GM21825 (cell line): ENCODE results near the gene OSBPL10.

ENCODE experiments used
- ATAC-seq: cut with Tn5 transposase; IDR thresholded peaks from one replicate; pipeline ENCODE4 v1.9.1; 2021; ENCODE audit warnings: mild to moderate bottlenecking, moderate library complexity; ENCODE audit not compliant: unreplicated experiment

OSBPL10 gene

DNA sequence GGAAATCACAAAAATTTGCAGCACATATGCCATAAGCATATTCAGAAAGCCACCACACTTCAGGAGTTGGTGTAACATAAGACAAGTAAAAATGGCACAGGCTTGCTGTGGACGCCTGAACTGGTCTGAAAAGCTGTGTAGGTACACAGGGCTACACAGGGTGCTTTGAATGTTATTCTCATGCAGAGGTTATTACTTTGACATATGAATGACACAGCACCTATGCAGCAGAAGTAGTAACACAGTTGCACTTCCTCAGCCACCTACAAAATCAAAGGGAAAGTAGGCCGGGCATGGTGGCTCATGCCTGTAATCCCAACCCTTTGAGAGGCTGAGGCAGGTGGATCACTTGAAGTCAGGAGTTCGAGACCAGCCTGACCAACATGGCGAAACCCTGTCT, 54.5 kb downstream of the OSBPL10 start:
- ATAC-seq: no peak

DNA sequence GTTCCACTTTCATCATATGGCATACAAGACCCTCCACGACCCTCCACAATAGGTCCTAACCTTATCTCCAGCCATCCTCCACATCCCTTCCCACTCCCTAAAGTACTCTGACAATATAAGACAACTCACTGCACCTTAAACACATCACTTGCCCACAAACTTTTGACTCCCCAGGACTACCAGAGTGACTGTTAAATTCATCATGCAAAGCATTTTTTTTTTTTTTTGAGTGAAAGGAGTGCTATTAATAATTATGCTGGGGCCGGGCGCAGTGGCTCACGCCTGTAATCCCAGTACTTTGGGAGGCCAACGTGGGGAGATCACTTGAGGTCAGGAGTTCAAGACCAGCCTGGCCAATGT, 55.8 kb downstream of the OSBPL10 start:
- no peak for ATAC-seq

DNA sequence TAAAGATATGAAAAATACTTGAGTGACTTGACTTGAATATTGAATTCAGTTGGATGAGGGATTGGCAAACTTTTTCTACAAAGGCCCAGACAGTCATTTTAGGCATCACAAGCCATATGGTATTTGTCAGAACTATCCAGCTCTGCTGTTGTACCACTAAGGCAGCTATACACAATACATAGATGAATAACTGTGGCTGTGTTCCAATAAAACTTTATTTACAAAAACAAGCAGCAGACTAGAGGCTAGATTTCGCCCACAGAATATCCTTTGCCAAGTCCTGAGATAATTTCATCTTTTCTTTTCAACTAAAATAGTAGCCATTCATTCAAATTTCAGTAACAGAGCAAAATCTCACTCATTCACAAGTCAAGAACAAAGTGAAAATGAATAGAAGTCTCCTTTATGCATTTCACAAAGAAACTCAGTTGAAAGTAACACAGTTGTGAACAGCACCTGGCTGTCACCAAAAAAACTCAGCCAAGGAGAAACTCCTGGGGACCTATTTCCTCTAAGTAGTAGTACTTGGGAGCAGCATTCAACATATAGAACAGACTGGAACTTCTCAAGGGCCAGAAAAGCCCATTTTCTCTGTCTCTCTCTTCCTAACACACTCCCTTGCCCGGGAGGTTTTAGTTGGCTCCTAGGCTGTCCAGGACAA, 56.3 kb downstream of the OSBPL10 start:
- ATAC-seq: no peak

DNA sequence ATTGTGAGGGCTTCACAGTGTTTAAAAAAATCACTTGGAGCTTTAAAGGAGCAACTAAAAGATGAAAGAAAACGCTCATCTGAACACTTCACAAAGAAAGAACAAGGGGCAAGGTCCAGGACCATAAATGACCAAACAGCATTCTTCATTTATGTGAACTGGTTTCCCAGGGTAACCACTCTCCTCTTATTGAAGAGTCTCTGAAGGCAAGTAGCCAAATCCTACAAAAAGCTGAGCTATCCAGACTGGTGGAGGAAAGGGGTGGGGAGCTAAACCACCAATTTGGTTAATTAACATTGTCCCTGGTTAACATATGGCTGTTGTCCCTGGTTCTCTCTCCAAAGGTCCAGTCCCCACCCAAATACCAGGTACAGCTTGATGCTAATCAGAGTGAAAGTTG, 58.1 kb downstream of the OSBPL10 start:
- no peak for ATAC-seq

DNA sequence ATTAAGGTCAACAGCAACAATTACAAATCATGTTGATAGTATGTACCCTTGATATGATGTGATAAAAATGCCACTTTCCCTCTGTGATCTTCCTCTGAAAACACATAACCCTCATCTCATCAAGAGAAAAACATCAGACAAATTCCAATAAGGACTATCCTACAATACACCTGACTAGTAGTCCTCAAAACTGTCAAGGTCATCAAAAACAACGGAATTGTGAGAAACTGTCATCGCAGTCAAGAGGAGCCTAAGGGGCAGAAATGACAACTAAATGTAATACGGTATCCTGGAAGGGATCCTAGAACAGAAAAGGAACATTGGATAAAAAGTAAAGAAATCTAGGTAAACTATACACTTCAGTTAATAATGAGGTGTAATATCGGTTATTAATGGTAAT, 59.2 kb downstream of the OSBPL10 start:
- no peak for ATAC-seq

DNA sequence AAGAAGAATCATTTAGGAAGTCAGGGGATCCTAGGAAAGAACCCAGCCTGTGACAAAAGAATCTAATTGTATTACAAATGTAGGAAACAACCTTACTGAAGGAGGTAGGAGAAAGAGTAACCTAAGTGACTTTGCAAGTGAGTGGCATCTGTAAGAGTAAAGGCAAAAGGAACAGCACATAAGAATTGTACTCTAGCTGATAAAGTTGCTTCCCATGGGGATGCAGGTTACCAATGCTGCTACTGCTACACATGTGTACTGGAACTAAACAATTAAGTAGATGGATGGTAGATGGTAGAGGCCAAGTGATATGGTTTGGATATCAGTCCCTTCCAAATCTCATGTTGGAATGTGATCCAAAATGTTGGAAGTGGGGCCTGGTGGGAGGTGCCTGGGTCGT, 60.8 kb downstream of the OSBPL10 start:
- no peak for ATAC-seq

DNA sequence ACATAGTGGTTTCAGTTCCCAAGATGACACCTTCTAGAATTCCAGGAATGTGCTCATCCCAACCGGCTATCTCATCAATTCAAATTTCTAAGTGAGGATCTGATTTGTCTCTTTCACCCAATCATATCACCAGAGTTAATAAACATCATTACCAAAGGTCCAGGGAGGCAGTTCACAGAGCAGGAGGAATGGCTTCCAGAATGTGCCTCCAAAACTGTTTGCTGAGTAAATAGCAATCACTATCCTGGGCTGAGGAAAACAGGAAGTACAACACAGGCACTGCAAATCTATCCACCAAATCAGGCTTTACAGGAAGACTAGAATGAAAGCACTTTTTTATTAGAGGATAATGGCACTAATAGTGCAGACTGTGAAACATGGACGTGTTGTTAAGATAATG, 61.5 kb downstream of the OSBPL10 start:
- no peak for ATAC-seq

DNA sequence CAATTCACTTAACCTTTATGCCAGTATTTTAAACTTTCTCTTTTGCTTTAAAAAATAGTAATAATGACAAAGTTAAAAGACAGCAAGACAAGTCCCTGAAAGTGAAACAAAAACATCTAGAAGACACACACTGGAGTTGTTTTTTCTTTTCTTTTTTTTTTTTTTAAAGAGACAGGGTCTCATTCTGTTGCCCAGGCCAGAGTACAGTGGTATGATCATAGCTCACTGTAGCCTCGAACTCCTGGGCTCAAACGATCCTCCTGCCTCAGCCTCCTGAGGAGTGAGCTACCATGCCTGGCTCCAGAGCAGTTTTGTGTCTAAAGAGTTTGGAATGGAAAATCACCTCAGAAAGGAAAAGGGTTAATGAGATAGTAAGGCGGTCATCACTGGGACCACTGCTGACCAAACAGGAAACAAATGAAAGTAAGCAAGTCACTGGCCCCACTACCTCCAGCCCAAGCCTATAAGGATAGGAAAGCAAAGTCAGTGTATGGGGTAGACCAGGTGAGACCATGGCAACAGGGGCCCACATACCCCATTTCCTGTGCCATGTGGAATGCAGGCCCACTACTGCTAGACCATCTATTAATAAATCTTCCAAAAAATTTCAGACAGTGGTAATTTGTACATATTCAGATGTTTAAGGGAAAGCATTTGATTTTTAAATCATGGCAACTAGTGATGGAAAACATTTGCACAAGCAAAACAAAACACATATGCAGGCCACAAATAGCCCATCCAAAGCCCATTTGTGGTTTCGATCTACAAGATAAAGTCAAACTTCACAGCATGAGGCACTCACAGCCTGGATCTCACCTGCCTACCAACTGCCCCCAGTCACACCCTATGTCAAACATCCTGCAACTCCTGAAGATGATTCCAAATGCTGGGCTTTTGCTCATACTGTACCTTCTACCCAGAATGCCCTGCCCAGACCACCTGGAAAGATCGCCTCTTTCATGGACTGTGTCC, 62.6 kb downstream of the OSBPL10 start:
- peak; percentile 52 for ATAC-seq

DNA sequence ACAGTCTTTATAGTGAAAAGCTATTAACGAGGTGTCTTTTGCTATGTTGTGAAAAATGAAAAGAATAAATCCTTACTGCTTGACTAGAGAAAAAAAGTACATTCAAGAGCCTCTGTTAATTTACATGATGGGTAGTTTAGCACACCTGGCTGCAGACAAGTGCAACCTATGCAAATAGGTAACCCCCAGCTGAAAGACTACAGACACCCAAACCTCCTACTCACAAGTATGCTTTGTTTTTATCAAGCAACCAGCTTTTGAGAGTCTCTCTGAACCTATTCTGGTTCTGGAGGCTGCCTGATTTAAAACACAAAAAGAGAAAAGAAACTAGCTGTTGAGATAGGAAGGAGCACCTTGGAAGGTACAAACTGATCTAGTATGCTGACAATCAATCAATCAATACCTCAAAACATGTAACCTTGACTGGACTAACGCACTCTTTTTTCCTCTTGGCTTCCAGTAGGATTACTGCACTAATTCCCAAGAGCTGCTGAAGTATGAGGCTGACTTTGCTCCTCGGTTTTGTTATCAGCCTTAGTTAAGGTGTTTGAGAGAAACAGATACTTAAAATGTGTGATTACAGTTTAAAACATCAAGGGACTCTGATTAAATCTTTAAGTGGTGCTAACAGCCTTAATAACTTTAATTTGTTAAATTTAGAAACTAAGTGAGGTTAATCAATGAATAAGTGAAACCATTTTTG, 63.6 kb downstream of the OSBPL10 start:
- peak; percentile 69 for ATAC-seq

DNA sequence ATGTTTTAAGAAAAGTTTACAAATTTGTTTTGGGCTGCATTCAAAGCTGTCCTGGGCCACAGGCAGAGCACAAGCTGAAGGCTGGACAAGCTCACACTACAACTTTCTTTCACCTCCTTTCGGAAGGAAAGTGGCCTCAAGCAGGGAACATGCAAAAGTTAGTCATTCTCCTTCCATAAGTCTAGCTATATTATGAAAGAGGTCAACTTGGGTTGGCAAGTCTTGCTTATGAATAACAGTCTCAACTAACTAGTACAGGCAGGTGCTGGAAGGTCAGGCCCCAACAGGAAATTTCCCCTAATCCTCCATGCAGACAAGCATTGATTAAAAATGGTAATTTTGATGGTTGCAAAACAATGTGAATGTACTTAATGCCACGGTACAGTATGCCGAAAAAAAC, 69.4 kb downstream of the OSBPL10 start:
- ATAC-seq: no peak

DNA sequence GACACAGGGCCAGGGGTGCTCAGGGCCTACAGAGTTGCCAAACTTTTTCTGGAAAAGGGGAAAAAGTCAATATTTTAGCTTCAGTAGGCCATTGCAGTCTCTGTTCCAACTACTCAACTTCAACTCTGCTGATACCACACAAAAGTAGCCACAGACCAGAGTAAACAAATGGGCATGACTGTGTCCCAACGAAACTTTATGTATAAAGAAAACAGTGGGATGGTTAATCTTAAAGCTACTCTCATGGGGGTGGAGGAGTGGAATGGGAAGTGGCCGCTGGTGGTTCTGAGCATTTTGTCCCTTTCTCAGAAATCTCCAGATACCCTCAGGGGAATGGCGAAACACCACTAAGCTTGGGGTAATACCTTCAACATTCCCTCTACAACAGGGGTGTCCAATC, 69.9 kb downstream of the OSBPL10 start:
- no peak for ATAC-seq

DNA sequence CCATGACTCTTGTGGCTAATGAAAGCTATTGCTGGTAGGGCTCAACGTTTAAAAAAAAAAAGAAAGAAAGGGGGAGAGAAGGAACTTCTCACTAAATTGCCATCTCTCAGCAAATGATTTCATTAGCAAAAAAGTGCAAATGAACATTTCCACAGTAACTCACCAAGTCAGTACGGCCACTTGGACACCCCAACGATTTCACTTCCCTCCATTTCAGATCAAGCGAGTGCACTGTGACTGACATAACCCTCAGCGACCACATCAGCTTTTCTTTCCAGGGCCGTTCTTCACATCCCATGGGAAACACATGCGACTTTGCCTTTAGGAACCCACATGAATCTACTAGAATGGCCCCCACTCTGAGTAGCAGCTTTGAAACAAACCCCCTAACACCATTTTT, 71.6 kb downstream of the OSBPL10 start:
- ATAC-seq: no peak

DNA sequence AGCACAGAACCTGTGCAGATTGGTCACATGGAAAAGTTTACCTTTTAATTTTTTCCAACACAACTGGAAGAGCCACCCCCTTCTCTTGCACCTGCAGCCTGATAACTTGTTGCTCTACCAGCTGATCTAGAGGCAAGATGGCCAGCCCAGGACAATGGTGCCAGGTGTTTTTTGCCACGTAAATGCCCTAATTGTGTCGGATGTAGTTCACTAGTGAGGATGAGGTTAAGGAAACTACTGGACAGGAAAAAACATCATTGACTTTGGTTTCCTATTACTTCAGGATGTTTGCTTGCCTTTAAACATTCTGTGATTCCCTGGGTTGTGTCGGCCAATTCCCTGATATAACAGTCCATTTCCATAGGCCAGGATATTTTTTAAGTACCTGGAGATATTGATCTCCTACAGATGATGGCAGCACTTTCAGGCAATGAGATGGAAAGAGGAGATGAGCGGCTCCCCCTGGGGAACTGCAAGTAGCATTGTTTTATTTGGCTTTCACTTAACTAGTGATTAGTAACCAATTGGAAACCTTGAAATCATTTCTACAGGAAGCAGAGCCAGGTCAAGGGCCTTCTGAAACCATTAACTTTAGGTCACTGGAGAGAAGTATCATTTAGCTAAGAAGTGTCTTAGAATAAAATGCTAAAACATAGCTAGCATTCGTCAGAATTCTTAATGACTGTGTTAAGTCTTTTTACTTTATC, 72.5 kb downstream of the OSBPL10 start:
- ATAC-seq: peak; percentile 89

DNA sequence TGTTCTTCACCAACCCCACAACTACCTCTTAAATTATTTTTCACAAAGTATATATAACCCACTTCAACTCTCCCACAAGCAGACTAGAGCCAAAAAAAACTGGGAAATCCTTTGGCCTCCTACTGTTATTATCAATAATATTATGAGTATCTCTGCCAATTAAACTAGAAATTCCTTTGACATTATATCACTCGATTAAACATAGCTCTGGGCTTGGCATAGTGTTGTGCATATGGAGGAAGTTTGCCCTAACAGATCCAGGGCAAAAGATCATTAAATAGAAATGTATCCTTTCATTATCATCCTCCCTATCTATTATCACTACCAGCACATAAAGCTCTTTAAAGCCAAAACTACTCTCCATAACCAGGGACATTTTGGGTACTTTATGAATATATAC, 74.9 kb downstream of the OSBPL10 start:
- ATAC-seq: no peak

DNA sequence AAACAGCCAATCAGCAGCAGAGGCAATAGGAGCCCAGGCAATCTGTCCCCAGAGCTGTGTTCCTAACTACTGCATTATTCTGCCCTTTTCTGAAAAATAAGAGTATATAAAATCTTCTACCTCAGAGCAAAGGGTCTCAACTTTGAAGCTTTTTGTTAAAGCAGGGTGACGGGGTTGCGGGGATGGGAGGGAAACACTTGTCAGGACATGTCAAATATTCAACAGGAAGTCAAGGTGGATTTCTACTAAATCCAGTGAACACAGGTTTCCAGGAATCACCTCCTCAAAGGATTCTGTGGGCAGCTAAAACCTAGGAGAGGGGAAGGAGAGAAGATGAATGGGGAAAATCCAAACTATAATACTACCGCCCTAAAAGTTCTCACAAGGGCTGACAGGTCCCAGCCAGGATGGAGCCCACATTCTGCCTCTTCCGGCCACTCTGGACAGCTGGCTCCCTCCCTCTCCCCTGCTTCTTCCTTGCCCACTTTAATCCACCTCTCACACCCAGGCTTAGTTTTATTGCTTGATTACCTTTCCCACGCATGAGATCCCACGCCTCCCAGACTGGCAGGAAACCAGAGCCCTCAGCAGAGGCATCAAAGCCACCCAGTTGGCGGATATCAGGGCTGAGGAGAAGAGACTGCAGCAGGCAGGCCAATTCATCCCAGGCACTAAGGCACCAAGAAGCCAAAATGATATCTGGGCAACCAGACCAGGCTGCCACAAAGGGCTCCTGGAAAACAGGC, 77.2 kb downstream of the OSBPL10 start:
- ATAC-seq: no peak

DNA sequence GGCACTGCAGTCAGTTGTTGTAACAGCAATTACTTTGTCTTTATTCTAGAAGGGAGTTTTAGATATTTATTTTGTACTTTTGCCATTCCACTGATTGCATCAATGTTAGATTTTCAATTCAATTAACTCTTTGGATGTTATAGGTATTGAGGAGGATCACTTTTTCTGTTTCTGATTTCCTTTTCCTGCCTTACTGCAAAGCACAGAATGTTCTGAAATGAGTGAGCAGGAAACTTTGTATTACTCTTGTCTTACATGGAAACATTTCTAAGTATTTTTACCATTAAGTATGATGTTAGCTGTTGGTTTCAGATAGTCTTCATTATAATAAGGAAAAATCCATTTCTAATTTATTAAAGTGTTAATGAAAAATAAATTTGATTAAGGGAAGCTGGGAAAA, 80.5 kb downstream of the OSBPL10 start:
- no peak for ATAC-seq

DNA sequence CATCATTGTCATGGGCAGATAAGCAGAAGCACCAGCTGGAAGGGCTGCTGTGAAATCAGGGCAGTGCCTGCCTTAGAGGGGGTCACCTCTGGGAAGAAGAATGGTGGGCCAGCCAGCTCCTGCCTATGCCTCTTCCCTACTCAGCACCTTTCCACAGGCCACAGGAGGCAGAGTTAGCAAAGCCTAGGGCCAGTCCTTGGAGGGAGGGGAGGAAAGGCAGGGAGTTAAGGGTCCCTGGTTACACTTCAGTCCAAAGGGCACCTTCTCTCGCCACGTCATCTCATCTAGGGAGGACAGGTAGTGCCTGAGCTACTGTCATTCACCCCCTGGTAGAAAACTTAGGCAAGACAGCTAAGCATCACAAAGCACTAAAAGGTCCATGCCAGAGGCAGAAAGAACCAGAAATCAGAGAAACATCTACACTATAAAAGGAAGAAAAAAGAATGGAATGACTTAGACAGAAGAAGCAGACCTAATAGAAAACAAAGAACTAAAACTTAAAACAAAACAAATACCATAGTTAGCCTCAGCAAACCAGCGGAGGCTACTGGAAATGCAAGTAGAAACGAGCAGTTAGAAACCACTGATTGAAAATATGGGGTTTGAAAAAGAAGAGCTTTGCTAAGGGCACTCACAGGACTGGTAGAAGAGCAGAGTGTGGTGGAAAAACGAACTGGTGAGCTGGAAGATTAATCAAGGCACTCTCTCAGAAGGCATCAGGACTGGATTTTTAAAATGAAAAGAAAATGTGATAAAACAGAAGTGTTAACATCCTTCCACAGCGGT, 84.2 kb downstream of the OSBPL10 start:
- ATAC-seq: no peak

DNA sequence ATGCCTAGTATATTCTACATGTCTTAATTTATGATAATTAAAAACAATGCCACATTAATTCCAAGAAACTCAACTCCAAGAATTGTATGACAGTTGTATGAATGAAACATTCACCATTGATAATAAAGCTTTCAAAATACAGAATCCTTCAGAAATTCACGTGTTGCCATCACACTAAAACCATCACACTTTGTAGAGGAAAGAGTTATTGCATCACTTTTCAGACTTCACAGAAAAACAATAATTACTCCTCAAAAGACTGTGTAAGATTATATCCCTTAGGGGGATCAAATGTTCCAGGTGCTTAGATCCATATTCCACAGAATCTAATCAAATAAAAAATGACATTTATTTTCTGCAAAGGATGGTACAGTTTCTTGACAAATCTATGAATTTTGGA, 85.0 kb downstream of the OSBPL10 start:
- ATAC-seq: no peak

DNA sequence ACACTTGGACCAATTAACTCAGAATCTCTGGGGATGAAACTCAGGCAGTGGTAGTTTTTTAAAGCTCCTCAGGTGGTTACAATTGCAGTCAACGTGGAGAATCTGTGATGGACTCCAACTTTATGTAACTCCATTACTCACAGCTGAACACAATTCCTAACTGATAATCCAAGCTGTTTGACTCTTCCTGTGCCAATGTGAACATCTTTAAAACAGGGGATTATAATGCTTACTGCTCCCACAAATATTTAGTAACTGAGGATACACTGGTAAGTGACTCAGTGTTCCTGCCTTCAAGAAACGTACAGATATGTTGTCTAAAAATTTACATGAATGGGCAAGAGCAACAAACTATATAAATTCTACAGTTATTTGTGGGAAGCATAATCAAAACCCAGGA, 85.6 kb downstream of the OSBPL10 start:
- no peak for ATAC-seq
